ENCODE results near the gene IL3. TPM values are rescaled to one million over a fixed set of nuclear protein-coding genes. Genes with fewer than 3 reads are reported as not detected.

The IL3 gene
- total RNA-seq, 1 experiment from 2014 or later: not detected

- DNase-seq (ENCODE audit: low read depth in 1 of 2, low spot score in 2 of 2): no peak
- no peaks in the 10 kb centered on the region for H3K27me3 ChIP-seq (replicated peaks)
- no peaks in the 10 kb centered on the region for H3K9me3 ChIP-seq (replicated peaks)
- H3K27ac ChIP-seq: no peak overlapping the region
- no peaks in the 10 kb centered on the region for H3K36me3 ChIP-seq
- peaks cover 8% of the 10 kb centered on the region for H3K4me1 ChIP-seq (replicated peaks)
- no peak overlapping the region for H3K4me3 ChIP-seq
These were observed 7.0 kb downstream of the IL3 start for GRCh38 chr5:132067451-132067850.

DNA sequence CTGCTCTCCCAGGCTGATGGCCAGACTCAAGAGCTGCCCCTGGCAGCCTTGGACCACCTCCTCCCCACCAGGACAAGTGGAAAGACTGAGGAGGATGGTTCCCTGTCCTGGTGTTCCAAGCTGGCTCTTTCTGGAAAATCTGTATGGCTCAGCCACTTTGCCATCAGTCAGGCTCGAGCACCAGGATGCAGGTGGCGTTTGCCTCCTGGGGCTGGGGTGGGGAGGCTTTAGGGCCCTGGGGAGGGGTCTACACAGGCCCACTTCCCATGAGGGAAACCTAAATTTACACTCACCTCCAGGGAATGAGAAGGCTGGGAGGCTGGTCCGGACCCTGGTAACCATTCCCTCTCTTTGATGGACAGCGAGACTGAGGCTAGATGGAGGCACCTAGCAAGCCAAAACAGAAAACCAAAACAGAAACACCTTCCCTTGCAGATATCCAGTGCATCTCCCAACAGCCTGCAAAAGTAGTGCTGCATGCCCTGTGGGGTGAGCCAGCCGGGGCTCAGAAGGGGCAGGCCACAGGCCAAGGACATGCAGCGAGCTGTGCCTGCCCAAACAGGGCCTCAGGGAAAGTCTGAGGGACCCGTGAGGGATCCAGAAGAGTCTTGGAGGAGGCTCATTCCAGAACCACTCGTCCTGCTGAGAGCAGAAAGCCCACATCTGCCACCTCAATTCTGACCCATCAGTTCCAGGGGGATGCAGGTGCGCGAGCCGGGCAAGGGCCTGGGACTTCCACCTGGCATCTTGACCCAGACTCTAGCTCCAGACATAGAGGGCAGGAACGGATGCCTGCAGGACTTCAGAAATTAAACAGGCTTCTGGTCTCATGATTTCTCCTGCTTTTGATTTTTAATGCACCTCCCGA, 7.7 kb downstream of the IL3 start:
- Histone ChIP-seq H3K36me3 (no peaks in the 10 kb centered on the region), H3K27ac (no peak overlapping the region), H3K27me3 (replicated peaks) (no peaks in the 10 kb centered on the region), H3K4me1 (replicated peaks) (peaks cover 13% of the 10 kb centered on the region), H3K9me3 (replicated peaks) (no peaks in the 10 kb centered on the region), H3K4me3 (no peak overlapping the region)
- DNase-seq (ENCODE audit: low read depth in 1 of 2, low spot score in 2 of 2): no peak

DNA sequence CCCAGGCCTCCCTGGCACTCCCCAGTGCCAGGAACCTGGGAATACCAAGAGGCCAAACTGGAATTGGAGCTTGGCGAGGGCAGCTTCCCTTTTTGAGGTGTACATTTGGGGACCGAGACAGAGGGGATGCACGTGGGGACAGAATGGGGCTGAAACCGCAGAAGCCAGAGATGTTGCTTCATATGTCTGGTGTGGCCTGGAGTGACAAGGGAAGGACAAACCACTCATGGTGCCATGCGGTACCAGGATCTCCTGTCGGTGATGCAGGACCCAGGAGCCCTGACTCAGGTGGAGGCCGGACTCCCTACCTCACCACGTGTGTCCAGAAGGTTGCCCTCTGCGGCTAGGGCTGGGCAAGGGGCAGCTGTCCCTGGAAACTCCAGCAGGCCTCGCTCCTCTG, 9.1 kb downstream of the IL3 start:
- no peaks in the 10 kb centered on the region for H3K36me3 ChIP-seq
- H3K4me1 ChIP-seq (replicated peaks): peaks cover 27% of the 10 kb centered on the region
- no peak overlapping the region for H3K4me3 ChIP-seq
- DNase-seq (ENCODE audit: low read depth in 1 of 2, low spot score in 2 of 2): no peak
- H3K27me3 ChIP-seq (replicated peaks): no peaks in the 10 kb centered on the region
- no peak overlapping the region for H3K27ac ChIP-seq
- no peaks in the 10 kb centered on the region for H3K9me3 ChIP-seq (replicated peaks)

DNA sequence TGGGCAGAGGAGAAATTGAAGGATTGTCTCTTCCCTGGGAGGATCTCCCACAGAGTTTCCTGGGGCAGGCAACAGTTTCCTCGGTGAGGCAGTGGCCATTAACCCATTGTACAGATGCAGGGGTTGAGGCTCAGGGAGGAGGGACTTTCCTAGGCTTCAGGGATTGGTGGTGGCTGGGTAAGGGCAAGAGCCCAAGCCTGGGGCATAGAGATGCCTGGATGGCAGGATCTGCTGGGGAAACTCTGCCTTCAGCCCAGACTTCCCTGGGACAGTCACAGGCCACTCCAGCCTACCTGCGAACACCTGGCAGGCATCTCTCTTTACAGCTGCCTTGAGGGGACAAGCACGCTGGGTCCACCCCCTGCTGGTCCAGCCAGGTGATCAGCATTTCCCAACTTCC, 9.5 kb downstream of the IL3 start:
- Histone ChIP-seq H3K27me3 (replicated peaks) (no peaks in the 10 kb centered on the region), H3K9me3 (replicated peaks) (no peaks in the 10 kb centered on the region), H3K4me1 (replicated peaks) (peaks cover 28% of the 10 kb centered on the region), H3K27ac (no peak overlapping the region), H3K4me3 (no peak overlapping the region), H3K36me3 (no peaks in the 10 kb centered on the region)
- DNase-seq (ENCODE audit: low read depth in 1 of 2, low spot score in 2 of 2): no peak

DNA sequence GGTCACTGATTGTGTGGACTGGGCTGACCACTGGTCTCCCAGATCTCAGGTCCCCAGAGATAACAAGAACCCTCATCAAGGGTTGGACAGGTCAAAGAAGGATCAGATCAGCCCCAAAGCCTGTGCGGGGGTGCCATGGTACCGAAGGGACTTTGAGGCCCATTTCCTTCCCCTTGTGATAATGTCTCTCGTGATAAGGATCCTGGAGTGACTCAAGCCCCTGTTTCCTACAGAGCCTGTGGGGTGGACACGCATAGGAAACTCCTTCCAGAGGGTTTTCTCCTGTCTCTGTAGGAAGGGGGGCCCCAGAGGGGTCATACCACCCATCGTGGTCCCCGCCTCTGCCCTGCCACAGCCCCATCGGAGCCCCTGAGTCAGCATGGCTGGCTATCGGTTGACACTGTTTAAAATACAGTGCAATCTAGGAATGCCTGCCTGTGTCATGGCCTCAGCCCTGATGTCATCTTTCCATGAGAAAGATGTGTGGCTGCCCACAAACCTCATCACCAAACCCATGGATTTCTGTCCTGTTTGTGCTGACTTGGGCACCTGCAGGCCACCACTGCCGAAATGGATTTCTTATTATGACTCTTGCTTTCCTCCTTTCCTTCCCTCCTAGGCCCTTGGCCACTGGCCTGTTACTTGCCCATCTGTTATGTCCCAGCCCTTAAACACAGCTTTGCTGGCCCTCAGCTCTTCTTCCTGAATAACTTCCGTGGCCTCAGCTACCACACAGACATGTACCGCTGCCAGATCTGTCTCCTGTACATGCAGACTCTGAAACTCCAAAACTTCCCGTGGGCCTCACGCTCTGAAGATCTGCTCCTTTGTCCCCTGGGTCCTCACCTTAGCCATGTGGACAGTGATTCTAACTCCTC, 10.2 kb downstream of the IL3 start:
- Histone ChIP-seq H3K9me3 (replicated peaks) (no peaks in the 10 kb centered on the region), H3K36me3 (no peaks in the 10 kb centered on the region), H3K27me3 (replicated peaks) (no peaks in the 10 kb centered on the region), H3K4me1 (replicated peaks) (peaks cover 31% of the 10 kb centered on the region), H3K4me3 (no peak overlapping the region), H3K27ac (no peak overlapping the region)
- peak; percentile 34 to 70 for DNase-seq (ENCODE audit: low read depth in 1 of 2, low spot score in 2 of 2)

DNA sequence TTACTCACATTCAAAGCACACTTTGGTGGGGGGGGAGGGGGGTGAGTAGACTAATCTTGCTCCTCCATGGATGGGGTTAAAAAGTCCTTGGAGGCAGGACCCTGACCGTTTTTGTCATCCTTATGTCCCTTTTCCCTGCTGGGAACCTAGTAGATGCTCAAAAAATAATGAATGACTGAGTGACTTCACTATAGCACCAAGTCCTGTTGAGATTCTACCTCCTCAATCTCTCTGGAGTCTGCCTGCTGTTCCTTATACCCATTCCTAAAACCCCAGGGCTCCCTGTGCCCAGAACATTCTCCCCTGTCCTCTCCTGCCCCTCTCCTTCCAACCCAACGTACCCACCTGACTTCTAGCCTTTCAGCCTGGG, 10.9 kb downstream of the IL3 start:
- DNase-seq (ENCODE audit: low read depth in 1 of 2, low spot score in 2 of 2): no peak
- Histone ChIP-seq H3K27me3 (replicated peaks) (no peaks in the 10 kb centered on the region), H3K36me3 (no peaks in the 10 kb centered on the region), H3K27ac (no peak overlapping the region), H3K4me1 (replicated peaks) (peaks cover 31% of the 10 kb centered on the region), H3K4me3 (no peak overlapping the region), H3K9me3 (replicated peaks) (no peaks in the 10 kb centered on the region)

GRCh38 chr5:132072070-132072469, 11.6 kb downstream of the IL3 start:
- Histone ChIP-seq H3K36me3 (no peaks in the 10 kb centered on the region), H3K4me3 (no peak overlapping the region), H3K27me3 (replicated peaks) (no peaks in the 10 kb centered on the region), H3K9me3 (replicated peaks) (no peaks in the 10 kb centered on the region), H3K27ac (no peak overlapping the region), H3K4me1 (replicated peaks) (peaks cover 31% of the 10 kb centered on the region)
- DNase-seq (ENCODE audit: low read depth in 1 of 2, low spot score in 2 of 2): no peak

DNA sequence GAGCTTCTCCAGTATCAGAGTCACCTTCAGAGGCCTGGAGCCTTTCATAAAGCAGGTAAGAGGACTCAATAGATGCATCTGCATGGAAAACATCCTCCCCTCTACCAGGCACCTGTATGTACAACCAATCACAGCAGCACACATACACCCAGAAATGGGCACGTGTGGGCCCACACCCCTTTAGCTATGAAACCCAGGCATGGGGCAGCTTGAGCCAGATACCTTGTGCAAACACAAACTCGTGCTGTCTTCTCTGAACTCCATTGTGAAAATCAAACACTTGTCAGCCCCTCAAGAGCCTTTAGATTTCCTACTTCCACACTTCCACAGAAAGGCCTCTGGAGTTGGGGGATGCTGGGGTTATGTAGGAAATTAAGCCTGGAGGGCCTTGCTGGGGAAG, 12.1 kb downstream of the IL3 start:
- no peaks in the 10 kb centered on the region for H3K27me3 ChIP-seq (replicated peaks)
- no peak for DNase-seq (ENCODE audit: low read depth in 1 of 2, low spot score in 2 of 2)
- H3K9me3 ChIP-seq (replicated peaks): no peaks in the 10 kb centered on the region
- no peak overlapping the region for H3K4me3 ChIP-seq
- peaks cover 31% of the 10 kb centered on the region for H3K4me1 ChIP-seq (replicated peaks)
- no peaks in the 10 kb centered on the region for H3K36me3 ChIP-seq
- H3K27ac ChIP-seq: no peak overlapping the region

- Histone ChIP-seq H3K4me1 (replicated peaks) (peaks cover 31% of the 10 kb centered on the region), H3K36me3 (no peaks in the 10 kb centered on the region), H3K27ac (peak within 1 kb of the TSS; percentile 53), H3K9me3 (replicated peaks) (no peaks in the 10 kb centered on the region), H3K27me3 (replicated peaks) (no peaks in the 10 kb centered on the region), H3K4me3 (no peak within 1 kb of the TSS)
- peak in 1 of 2 experiments; percentile 77 for DNase-seq (ENCODE audit: low read depth in 1 of 2, low spot score in 2 of 2)
These were observed 13.0 kb downstream of the IL3 start, which contains the start of gene CSF2 for GRCh38 chr5:132073231-132074013. TSS of gene CSF2 (plus strand) at chr5:132073789. CDS start at chr5:132073824, 35 bp downstream.

- DNase-seq (ENCODE audit: low read depth in 1 of 2, low spot score in 2 of 2): no peak
- Histone ChIP-seq H3K4me1 (replicated peaks) (peaks cover 31% of the 10 kb centered on the region), H3K27me3 (replicated peaks) (no peaks in the 10 kb centered on the region), H3K9me3 (replicated peaks) (no peaks in the 10 kb centered on the region), H3K27ac (no peak overlapping the region), H3K4me3 (no peak overlapping the region), H3K36me3 (no peaks in the 10 kb centered on the region)
These were observed 13.8 kb downstream of the IL3 start for GRCh38 chr5:132074091-132074771.

DNA sequence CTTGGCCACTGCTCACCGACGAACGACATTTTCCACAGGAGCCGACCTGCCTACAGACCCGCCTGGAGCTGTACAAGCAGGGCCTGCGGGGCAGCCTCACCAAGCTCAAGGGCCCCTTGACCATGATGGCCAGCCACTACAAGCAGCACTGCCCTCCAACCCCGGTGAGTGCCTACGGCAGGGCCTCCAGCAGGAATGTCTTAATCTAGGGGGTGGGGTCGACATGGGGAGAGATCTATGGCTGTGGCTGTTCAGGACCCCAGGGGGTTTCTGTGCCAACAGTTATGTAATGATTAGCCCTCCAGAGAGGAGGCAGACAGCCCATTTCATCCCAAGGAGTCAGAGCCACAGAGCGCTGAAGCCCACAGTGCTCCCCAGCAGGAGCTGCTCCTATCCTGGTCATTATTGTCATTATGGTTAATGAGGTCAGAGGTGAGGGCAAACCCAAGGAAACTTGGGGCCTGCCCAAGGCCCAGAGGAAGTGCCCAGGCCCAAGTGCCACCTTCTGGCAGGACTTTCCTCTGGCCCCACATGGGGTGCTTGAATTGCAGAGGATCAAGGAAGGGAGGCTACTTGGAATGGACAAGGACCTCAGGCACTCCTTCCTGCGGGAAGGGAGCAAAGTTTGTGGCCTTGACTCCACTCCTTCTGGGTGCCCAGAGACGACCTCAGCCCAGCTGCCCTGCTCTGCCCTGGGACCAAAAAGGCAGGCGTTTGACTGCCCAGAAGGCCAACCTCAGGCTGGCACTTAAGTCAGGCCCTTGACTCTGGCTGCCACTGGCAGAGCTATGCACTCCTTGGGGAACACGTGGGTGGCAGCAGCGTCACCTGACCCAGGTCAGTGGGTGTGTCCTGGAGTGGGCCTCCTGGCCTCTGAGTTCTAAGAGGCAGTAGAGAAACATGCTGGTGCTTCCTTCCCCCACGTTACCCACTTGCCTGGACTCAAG, 14.6 kb downstream of the IL3 start:
- no peak overlapping the region for H3K27ac ChIP-seq
- H3K4me1 ChIP-seq (replicated peaks): peaks cover 31% of the 10 kb centered on the region
- no peaks in the 10 kb centered on the region for H3K36me3 ChIP-seq
- H3K27me3 ChIP-seq (replicated peaks): no peaks in the 10 kb centered on the region
- H3K4me3 ChIP-seq: no peak overlapping the region
- no peaks in the 10 kb centered on the region for H3K9me3 ChIP-seq (replicated peaks)
- no peak for DNase-seq (ENCODE audit: low read depth in 1 of 2, low spot score in 2 of 2)

DNA sequence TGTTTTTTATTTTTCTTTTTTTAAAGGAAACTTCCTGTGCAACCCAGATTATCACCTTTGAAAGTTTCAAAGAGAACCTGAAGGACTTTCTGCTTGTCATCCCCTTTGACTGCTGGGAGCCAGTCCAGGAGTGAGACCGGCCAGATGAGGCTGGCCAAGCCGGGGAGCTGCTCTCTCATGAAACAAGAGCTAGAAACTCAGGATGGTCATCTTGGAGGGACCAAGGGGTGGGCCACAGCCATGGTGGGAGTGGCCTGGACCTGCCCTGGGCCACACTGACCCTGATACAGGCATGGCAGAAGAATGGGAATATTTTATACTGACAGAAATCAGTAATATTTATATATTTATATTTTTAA, 15.2 kb downstream of the IL3 start:
- no peak overlapping the region for H3K27ac ChIP-seq
- H3K9me3 ChIP-seq (replicated peaks): no peaks in the 10 kb centered on the region
- H3K4me3 ChIP-seq: no peak overlapping the region
- H3K27me3 ChIP-seq (replicated peaks): no peaks in the 10 kb centered on the region
- H3K36me3 ChIP-seq: no peaks in the 10 kb centered on the region
- no peak for DNase-seq (ENCODE audit: low read depth in 1 of 2, low spot score in 2 of 2)
- peaks cover 27% of the 10 kb centered on the region for H3K4me1 ChIP-seq (replicated peaks)
